ENCODE measurements around the gene GNA15.

The GNA15 gene

DNA sequence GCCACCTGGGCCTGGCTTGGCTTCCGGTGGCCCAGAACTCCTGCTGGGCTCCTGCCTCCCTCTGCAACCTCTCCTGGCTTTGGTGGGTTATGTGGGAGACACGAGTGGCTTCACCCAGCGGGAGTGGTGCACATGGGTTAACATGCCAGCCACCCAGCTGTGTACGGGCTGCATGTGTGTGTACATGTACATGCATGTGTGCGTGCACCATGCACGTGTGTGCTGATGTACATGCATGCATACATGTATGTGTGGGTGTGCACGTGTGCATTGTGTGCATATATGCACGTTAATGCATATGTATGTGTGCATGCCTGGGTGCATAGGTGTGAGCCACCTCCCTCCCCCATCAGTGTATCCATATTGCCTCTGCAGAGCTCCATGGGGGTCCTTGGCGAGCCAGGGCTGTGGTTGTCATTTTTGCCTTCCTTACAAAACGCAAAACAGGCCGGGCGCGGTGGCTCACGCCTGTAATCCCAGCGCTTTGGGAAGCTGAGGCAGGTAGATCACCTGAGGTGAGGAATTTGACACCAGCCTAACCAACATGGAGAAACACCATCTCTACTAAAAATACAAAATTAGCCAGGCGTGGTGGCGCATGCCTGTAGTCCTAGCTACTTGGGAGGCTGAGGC lies 29.2 kb upstream of the GNA15 start:
- no peak for DNase-seq

GRCh38 chr19:3107658-3108057 lies 28.2 kb upstream of the GNA15 start:
- no peak for DNase-seq

DNA sequence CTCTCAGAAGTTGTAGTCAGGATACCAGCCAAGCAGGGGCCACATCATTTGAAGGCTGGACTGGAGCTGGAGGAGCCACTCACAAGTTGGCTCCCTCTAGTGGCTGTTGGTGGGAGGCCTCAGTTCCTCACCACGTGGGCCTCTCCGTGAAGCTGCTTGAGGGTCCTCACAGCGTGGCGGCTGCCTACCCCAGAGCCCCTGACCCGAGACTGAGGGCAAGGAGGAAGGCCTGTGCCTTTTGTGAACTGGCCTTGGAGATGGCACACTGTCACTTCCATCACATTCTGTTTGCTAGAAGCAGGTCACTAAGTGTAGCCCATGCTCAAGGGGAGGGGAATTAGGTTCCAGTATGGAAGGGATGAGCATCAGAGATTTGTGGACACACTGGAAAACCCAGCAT lies 27.1 kb upstream of the GNA15 start:
- peak; percentile 74 to 88 for DNase-seq

- DNase-seq = no peak
Measured at GRCh38 chr19:3109491-3109890, 26.3 kb upstream of the GNA15 start.

DNA sequence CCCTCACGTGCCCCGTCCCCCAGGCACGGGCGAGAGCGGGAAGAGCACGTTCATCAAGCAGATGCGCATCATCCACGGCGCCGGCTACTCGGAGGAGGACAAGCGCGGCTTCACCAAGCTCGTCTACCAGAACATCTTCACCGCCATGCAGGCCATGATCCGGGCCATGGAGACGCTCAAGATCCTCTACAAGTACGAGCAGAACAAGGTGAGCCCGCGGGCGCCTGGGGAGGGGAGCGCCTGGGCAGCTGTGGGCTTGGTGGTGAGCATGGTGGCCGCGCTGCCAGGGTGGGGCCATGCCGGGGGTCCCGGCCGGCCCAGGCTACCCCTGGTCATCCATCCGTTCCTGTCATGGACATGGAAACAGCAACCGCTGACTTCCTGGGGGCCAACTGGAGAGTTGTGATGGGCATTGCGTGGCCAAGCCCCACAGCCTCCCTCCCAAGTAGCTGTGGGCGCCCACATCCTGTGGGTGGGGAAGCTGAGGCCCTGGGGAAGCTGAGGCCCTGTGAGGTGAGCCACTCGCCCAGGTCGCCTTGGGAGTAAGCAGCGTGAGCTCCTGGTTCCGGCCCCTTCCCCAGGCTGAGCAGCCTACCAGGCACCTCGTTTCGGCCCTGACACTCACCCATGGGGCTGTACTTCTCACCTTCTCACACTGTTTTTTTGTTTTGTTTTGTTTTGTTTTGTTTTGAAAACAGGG lies 25.6 kb upstream of the GNA15 start:
- no peak for DNase-seq

DNA sequence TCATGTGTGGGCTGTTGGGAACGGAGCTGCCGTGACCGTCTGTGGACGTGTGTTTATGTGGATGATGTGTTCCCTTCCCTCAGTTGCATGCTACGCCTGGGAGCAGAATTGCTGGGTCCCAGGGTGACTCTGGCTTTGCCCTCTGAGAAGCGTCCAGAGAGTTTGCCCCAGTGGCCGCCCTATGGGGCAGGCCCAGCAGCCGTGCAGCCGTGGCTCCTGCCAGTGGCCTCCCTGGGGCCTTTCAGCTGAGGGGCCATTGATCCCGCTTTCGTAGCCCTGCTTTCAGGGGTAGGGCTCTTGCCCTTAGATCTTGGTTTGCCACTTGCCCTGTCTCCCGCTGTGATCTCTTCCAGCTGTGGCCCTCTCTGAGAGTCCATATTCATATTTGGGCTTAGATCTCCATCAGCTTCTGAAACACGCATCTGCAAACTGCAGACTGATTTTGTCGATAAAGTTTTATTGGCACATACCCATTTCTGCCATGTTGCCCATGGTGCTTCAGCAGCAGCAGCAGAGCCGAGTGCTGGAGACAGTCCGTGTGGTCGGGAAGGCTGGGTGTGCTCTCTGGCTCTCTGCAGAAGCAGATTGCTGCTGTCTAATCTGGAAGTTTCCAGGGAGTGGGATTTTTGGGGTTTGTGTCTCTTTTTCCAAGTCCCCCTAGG lies 24.1 kb upstream of the GNA15 start:
- DNase-seq = no peak

GRCh38 chr19:3112375-3113099 lies 23.3 kb upstream of the GNA15 start:
- no peak for DNase-seq

DNA sequence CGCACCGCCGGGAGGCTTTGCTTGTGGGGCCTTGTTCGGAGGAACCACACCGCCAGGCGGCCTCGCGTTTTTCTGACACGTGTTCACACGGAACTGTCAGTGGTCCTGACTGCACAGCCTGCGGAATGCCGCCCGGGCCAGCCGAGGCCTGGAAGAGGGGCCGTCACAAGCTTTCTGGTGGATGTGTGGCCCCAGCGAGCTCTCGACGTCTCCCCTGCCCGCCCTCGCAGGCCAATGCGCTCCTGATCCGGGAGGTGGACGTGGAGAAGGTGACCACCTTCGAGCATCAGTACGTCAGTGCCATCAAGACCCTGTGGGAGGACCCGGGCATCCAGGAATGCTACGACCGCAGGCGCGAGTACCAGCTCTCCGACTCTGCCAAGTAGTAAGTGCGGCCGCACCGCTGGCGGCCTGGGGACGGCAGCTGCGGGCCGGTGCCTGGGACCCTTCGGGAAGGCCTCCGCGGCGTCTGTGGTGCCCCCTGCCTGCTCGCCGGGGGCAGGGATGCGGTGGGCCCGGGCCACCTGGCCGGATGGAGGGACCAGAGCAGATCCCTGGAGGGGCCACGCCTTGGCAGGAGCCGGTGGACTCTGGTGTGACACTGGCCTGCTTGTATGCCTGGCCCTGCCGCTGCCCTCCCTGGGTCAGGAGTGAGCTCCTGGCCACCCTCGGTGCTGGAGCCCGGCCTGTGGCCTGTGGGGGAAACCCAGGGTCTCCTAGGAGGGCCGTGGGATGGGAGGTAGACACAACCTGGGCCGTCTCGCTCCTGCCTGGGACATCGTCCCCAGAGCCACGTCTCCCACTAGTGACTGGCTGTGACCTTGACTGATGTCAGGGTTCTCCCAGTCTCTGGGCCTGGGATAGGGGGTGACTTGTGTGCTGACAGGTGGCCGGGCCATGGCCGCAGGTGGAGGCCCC lies 22.5 kb upstream of the GNA15 start:
- no peak for DNase-seq

- DNase-seq = no peak
Measured at GRCh38 chr19:3114018-3114726, 21.7 kb upstream of the GNA15 start.

DNA sequence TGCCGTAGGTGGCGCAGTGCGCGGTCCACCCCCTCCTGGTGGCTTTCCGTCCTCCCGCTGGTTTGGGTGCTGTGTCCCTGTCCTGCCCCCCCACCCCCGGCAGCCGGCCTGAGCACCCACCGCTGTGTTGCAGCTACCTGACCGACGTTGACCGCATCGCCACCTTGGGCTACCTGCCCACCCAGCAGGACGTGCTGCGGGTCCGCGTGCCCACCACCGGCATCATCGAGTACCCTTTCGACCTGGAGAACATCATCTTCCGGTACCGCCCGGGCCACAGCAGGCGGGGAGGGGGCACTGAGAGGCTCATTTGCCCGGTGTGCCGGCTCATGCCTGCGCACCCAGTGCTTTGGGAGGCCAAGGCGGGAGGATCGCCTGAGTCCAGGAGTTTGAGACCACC lies 21.0 kb upstream of the GNA15 start:
- no peak for DNase-seq

GRCh38 chr19:3115411-3115810 lies 20.4 kb upstream of the GNA15 start:
- no peak for DNase-seq

- no peak for DNase-seq
Measured at GRCh38 chr19:3115916-3116602, 19.8 kb upstream of the GNA15 start.

- no peak for DNase-seq
Measured at GRCh38 chr19:3116621-3117020, 19.2 kb upstream of the GNA15 start.

GRCh38 chr19:3117716-3118115 lies 18.1 kb upstream of the GNA15 start:
- DNase-seq = no peak

DNA sequence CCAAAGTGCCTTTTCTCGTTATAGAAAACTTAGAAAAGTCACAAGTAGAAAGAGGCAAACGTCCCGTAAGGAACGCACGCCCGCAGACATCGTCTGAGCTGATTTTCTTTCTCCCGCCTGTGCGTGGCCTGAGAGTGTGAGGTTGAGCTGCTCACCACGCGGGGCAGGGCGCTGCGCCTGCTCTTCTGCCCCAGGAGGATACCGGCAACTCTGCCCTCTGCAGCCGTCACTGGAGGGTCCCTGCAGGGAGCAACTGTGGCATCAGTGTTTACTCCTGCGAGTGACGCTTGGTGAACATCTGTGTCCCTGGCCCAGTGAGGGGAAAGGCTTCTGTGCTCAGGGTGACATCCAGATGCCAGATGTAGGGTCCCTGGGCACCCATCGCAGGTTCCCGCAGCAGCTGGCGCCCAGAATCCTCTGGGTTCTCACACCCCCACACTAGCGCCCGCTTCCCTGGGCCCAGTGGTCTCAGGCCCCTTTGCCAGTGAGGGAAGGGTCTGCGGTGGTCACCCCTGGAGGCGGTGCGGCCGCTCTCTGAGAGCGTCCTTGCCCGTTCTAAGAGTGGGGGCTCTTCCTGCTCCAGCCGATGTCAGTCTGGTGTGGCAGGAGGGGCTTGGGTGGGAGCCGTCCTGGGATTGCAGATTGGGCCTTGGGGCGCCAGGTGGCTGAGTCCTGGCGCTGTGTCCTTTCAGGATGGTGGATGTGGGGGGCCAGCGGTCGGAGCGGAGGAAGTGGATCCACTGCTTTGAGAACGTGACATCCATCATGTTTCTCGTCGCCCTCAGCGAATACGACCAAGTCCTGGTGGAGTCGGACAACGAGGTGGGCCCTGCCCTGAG lies 17.4 kb upstream of the GNA15 start:
- DNase-seq = no peak

GRCh38 chr19:3119071-3119595 lies 16.7 kb upstream of the GNA15 start:
- DNase-seq = no peak

- no peak for DNase-seq
Measured at GRCh38 chr19:3119693-3120380, 16.0 kb upstream of the GNA15 start.

- no peak for DNase-seq
Measured at GRCh38 chr19:3120611-3121276, 15.1 kb upstream of the GNA15 start.

GRCh38 chr19:3121396-3121795 lies 14.4 kb upstream of the GNA15 start:
- DNase-seq = no peak
